HL-60 (cell line): Measurements from ENCODE around the gene ZNF697.

Experiments used
- POLR2AphosphoS5 ChIP-seq: IDR thresholded peaks from 2 replicates; pipeline ENCODE4 v1.6.1; 2012; ENCODE audit warnings: low read depth
- SPI1 ChIP-seq: IDR thresholded peaks from 2 replicates; pipeline ENCODE4 v1.6.1; 2012; ENCODE audit warnings: low read depth, mild to moderate bottlenecking, borderline replicate concordance
- TF ChIP-seq, protein P1 (sequence below): IDR thresholded peaks from one replicate; pipeline ENCODE4 v1.5.1; 2011; ENCODE audit warnings: low read length, control low read depth, inconsistent platforms; ENCODE audit not compliant: insufficient read depth

DNA sequence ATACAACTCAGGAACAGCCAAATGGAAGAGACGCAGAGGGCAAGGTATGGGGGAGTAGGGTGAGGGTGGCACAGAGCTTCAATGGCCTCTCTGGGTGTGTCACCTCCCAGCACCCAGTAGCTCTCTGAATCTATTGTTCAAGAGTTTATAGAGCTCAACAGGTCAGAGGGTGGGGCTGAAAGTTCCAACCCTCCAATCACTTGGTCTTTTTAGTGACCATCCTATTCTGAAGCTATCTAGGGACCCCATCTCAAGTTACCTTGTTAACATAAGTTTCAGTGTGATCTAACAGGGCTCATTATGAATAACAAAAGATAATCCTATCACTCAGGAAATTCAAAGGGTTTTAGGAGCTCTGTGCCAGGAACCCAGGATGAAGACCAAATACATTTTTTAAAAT, 31.2 kb upstream of the ZNF697 start:
- TF ChIP-seq POLR2AphosphoS5 = no peak
- TF ChIP-seq, protein P1, sequence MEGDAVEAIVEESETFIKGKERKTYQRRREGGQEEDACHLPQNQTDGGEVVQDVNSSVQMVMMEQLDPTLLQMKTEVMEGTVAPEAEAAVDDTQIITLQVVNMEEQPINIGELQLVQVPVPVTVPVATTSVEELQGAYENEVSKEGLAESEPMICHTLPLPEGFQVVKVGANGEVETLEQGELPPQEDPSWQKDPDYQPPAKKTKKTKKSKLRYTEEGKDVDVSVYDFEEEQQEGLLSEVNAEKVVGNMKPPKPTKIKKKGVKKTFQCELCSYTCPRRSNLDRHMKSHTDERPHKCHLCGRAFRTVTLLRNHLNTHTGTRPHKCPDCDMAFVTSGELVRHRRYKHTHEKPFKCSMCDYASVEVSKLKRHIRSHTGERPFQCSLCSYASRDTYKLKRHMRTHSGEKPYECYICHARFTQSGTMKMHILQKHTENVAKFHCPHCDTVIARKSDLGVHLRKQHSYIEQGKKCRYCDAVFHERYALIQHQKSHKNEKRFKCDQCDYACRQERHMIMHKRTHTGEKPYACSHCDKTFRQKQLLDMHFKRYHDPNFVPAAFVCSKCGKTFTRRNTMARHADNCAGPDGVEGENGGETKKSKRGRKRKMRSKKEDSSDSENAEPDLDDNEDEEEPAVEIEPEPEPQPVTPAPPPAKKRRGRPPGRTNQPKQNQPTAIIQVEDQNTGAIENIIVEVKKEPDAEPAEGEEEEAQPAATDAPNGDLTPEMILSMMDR = no peak
- no peak for TF ChIP-seq SPI1
